ENCODE data around the gene LMF2. TPM values are rescaled to one million over a fixed set of nuclear protein-coding genes. Genes with fewer than 3 reads are reported as not detected.

Gene LMF2
- polyA plus RNA-seq, 3 donors, result 15.0 to 145 (median 16.6) TPM

GRCh38 chr22:50460938-50461337 lies 46.6 kb downstream of the LMF2 start:
- H3K4me3 Mint-ChIP-seq, result no peak overlapping the region
- WGBS (ENCODE audit: insufficient coverage), result 96% methylated on average over 17 of the region's 17 CpGs
- intact Hi-C loops (cut with micrococcal nuclease), result no loop called here

GRCh38 chr22:50459496-50460140 lies 47.9 kb downstream of the LMF2 start:
- H3K36me3 ChIP-seq (replicated peaks in 1 of 2; ENCODE audit: control insufficient read depth in 1 of 2, insufficient read depth in 2 of 2, low read length in 2 of 2), result peaks cover 94 to 98% of the 10 kb centered on the region in 2 donors
- no peak overlapping the region for H3K27ac Mint-ChIP-seq
- H4K20me1 ChIP-seq (ENCODE audit: insufficient read depth, low read length), result peaks cover 12% of the 10 kb centered on the region
- intact Hi-C loops (cut with micrococcal nuclease), result no loop called here
- no peak overlapping the region for H3K27ac ChIP-seq (ENCODE audit: low read depth in 1 of 2, low read length in 2 of 2)
- H3K4me3 ChIP-seq (replicated peaks in 1 of 3; ENCODE audit: low read depth in 2 of 3, low read length in 3 of 3), result no peak overlapping the region
- no peak overlapping the region for H3K4me2 ChIP-seq (replicated peaks; ENCODE audit: extremely low read depth, low read length, poor library complexity, severe bottlenecking)
- WGBS (ENCODE audit: insufficient coverage), result 95% methylated on average over 41 of the region's 41 CpGs
- H3K36me3 Mint-ChIP-seq, result peaks cover 73 to 93% of the 10 kb centered on the region in 2 donors
- no peak overlapping the region for H3K4me3 Mint-ChIP-seq
- no peaks in the 10 kb centered on the region for H3K4me1 ChIP-seq (ENCODE audit: control insufficient read depth in 1 of 2, insufficient read depth in 2 of 2, low read length in 2 of 2)
- no peaks in the 10 kb centered on the region for H3K9me3 ChIP-seq (replicated peaks in 1 of 2; ENCODE audit: control insufficient read depth in 1 of 2, insufficient read depth in 1 of 2, low read length in 2 of 2)
- no peaks in the 10 kb centered on the region for H3K27me3 ChIP-seq (ENCODE audit: control insufficient read depth in 2 of 2, insufficient read depth in 2 of 2, low read length in 2 of 2)
- no peak for DNase-seq
- H3K79me2 ChIP-seq (ENCODE audit: insufficient read depth, low read length), result no peaks in the 10 kb centered on the region
- no peaks in the 10 kb centered on the region for H3K4me1 Mint-ChIP-seq
- H2AFZ ChIP-seq (ENCODE audit: insufficient read depth, low read depth, low read length, poor library complexity, severe bottlenecking), result no peak overlapping the region
- no peak overlapping the region for H3K9ac ChIP-seq (ENCODE audit: insufficient read depth, low read length, poor library complexity, severe bottlenecking)
- H3K9me3 Mint-ChIP-seq, result peaks cover 0 to 3% (median 0%) of the 10 kb centered on the region in 7 donors
- TF ChIP-seq CTCF (IDR thresholded peaks at IDR 0.05), result no peak
- H3K27me3 Mint-ChIP-seq (ENCODE audit: low read depth in 3 of 3), result peaks cover 0 to 3% (median 0%) of the 10 kb centered on the region in 3 donors

More at GRCh38 chr22:50460938-50461337, 46.6 kb downstream of the LMF2 start:
- Histone ChIP-seq H3K9me3 (replicated peaks in 1 of 2; ENCODE audit: control insufficient read depth in 1 of 2, insufficient read depth in 1 of 2, low read length in 2 of 2) (no peaks in the 10 kb centered on the region), H2AFZ (ENCODE audit: insufficient read depth, low read depth, low read length, poor library complexity, severe bottlenecking) (no peak overlapping the region), H3K27ac (ENCODE audit: low read depth in 1 of 2, low read length in 2 of 2) (no peak overlapping the region), H3K36me3 (replicated peaks in 1 of 2; ENCODE audit: control insufficient read depth in 1 of 2, insufficient read depth in 2 of 2, low read length in 2 of 2) (peaks cover 94 to 98% of the 10 kb centered on the region in 2 donors), H3K4me2 (replicated peaks; ENCODE audit: extremely low read depth, low read length, poor library complexity, severe bottlenecking) (no peak overlapping the region), H3K79me2 (ENCODE audit: insufficient read depth, low read length) (no peaks in the 10 kb centered on the region), H4K20me1 (ENCODE audit: insufficient read depth, low read length) (peaks cover 13% of the 10 kb centered on the region), H3K4me1 (ENCODE audit: control insufficient read depth in 1 of 2, insufficient read depth in 2 of 2, low read length in 2 of 2) (no peaks in the 10 kb centered on the region), H3K27me3 (ENCODE audit: control insufficient read depth in 2 of 2, insufficient read depth in 2 of 2, low read length in 2 of 2) (no peaks in the 10 kb centered on the region), H3K4me3 (replicated peaks in 1 of 3; ENCODE audit: low read depth in 2 of 3, low read length in 3 of 3) (no peak overlapping the region), H3K9ac (ENCODE audit: insufficient read depth, low read length, poor library complexity, severe bottlenecking) (no peak overlapping the region)
- Mint-ChIP-seq H3K27me3 (ENCODE audit: low read depth in 3 of 3) (peaks cover 0 to 2% (median 0%) of the 10 kb centered on the region in 3 donors), H3K4me1 (no peaks in the 10 kb centered on the region), H3K9me3 (peaks cover 0 to 3% (median 0%) of the 10 kb centered on the region in 7 donors), H3K36me3 (peaks cover 75 to 94% of the 10 kb centered on the region in 2 donors), H3K27ac (no peak overlapping the region)
- no peak for DNase-seq
- TF ChIP-seq CTCF (IDR thresholded peaks at IDR 0.05), result no peak
